Bone marrow (tissue), 2 donors: ENCODE results near the gene PPM1N.

Experiments used
- DNase-seq, 2 donors: peaks; one replicate each; lab custom pipeline; 2025; lab: John Stamatoyannopoulos, UW

The PPM1N gene

DNA sequence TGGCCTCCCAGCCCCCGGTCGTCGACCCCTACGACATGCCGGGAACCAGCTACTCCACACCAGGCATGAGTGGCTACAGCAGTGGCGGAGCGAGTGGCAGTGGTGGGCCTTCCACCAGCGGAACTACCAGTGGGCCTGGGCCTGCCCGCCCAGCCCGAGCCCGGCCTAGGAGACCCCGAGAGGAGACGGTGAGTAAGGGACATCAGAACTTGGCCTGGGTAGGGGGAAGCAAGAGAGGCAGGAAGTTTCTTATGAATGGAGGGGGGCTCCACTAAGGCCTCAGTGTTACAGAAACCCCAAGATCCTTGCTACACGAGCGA lies 27.5 kb upstream of the PPM1N start:
- no peak for DNase-seq

DNA sequence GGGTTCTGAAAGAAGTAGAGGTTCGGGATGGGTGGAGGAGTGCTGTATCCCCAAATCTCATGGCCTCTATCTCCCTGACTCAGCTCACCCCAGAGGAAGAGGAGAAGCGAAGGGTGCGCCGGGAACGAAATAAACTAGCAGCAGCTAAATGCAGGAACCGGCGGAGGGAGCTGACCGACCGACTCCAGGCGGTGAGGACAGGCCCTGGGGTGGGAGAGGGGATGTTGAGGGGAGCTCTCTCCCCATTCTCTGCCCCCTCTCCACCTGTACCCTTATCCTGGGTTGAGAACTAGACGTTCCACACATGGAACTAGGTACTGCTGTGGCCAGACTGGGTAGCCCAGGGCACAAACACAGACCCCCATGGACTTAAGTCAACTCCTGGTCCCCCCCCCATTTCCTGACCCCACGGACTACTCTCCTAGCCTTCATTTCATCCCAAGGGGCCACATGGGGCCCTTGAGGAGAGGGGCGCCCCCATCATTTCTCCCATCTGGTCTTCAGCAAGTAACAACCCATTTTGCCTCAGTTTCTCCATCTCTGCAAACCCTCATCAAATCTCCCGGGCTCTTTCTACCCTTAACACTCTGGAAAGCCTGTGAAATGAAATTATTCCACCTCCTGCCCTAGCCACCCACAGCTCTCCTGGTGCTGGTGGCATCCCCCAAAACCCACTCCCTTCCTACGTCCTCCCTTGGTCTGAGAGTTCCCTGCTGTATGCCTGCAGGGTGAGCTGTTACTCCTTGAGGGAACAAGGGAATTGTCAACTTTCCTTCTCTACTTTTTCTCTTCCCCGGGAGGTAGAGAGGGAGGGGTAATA lies 26.9 kb upstream of the PPM1N start:
- DNase-seq: no peak

- DNase-seq: no peak
Measured at GRCh38 chr19:45471931-45472562, 26.2 kb upstream of the PPM1N start.

DNA sequence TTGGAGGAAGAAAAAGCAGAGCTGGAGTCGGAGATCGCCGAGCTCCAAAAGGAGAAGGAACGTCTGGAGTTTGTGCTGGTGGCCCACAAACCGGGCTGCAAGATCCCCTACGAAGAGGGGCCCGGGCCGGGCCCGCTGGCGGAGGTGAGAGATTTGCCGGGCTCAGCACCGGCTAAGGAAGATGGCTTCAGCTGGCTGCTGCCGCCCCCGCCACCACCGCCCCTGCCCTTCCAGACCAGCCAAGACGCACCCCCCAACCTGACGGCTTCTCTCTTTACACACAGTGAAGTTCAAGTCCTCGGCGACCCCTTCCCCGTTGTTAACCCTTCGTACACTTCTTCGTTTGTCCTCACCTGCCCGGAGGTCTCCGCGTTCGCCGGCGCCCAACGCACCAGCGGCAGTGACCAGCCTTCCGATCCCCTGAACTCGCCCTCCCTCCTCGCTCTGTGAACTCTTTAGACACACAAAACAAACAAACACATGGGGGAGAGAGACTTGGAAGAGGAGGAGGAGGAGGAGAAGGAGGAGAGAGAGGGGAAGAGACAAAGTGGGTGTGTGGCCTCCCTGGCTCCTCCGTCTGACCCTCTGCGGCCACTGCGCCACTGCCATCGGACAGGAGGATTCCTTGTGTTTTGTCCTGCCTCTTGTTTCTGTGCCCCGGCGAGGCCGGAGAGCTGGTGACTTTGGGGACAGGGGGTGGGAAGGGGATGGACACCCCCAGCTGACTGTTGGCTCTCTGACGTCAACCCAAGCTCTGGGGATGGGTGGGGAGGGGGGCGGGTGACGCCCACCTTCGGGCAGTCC lies 25.5 kb upstream of the PPM1N start:
- DNase-seq: no peak

GRCh38 chr19:45473367-45473681 lies 24.9 kb upstream of the PPM1N start:
- DNase-seq: no peak

GRCh38 chr19:45473682-45474605 lies 24.3 kb upstream of the PPM1N start:
- no peak for DNase-seq

DNA sequence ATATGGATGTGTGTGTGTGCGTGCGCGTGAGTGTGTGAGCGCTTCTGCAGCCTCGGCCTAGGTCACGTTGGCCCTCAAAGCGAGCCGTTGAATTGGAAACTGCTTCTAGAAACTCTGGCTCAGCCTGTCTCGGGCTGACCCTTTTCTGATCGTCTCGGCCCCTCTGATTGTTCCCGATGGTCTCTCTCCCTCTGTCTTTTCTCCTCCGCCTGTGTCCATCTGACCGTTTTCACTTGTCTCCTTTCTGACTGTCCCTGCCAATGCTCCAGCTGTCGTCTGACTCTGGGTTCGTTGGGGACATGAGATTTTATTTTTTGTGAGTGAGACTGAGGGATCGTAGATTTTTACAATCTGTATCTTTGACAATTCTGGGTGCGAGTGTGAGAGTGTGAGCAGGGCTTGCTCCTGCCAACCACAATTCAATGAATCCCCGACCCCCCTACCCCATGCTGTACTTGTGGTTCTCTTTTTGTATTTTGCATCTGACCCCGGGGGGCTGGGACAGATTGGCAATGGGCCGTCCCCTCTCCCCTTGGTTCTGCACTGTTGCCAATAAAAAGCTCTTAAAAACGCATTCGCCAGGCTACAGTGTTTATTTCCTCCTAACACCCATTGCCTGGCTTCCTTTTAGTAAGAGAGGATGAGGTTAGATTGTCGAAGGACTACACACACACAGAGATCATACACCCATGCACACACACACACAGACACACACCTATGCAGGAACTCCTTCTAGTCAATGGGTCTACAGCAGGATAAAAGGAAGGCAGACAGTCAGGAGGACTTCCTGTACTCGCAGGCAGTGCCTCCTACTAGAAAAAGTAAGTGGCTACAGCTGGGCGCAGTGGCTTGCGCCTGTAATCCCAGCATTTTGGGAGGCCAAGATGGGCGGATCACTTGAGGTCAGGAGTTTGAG lies 23.4 kb upstream of the PPM1N start:
- no peak for DNase-seq

- no peak for DNase-seq
Measured at GRCh38 chr19:45475537-45476291, 22.5 kb upstream of the PPM1N start.

DNA sequence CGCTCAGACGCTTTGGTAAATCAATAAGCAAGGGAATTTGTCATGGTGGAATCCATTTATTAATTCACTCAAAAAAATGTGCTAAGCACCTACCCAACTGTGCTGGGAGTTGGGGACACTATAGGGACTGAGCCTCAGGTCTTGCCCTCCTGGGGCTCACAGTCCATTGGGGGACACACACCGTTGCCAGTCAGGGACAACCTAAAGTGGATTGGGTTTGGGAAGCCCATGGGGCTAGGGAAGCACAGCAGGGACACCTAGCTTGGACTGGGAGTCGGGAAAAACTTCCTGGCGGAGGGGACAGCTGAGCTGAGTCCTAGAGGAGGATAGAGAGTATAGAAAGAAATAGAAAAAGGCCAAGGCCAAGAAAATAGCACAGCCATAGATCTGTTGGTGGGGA lies 21.9 kb upstream of the PPM1N start:
- DNase-seq: no peak

DNA sequence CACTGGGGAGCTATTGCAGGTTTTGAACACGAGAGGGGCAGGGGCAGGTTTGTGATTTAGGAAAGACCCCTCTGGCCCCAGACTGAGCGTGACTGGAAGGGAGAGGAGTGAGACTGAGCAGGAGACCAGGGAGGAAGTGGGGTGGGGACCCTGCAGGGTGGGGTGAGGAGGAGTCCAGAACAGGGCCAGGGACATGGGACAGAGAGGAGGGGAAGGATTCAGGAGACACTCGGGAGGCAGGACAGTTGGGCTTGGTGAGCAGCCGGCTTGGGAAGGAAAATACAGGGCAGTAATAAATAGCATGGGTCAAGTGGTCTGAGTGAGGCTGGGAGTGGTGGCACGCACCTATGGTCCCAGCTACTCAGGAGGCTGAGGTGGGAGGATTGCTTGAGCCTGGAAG lies 21.1 kb upstream of the PPM1N start:
- DNase-seq: no peak

- no peak for DNase-seq
Measured at GRCh38 chr19:45477713-45478453, 20.4 kb upstream of the PPM1N start.

GRCh38 chr19:45478454-45479238 lies 19.6 kb upstream of the PPM1N start:
- DNase-seq: peak; percentile 68 to 80

DNA sequence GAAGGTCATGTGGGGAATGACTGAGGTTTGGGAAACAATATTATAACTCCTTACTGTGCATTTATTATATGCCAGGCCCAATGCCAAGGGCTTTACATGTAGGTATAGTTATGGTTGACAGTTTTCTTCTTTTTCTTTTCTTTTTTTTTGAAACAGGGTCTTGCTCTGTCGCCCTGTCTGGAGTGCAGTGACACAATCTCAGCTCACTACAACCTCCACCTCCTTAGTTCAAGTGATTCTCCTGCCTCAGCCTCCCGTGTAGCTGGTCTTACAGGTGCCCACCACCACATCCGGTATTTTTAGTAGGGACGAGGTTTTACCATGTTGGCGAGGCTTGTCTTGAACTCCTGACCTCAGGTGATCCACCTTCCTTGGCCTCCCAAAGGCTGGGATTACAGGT lies 15.2 kb upstream of the PPM1N start:
- no peak for DNase-seq

GRCh38 chr19:45484273-45484945 lies 13.8 kb upstream of the PPM1N start:
- DNase-seq: no peak

DNA sequence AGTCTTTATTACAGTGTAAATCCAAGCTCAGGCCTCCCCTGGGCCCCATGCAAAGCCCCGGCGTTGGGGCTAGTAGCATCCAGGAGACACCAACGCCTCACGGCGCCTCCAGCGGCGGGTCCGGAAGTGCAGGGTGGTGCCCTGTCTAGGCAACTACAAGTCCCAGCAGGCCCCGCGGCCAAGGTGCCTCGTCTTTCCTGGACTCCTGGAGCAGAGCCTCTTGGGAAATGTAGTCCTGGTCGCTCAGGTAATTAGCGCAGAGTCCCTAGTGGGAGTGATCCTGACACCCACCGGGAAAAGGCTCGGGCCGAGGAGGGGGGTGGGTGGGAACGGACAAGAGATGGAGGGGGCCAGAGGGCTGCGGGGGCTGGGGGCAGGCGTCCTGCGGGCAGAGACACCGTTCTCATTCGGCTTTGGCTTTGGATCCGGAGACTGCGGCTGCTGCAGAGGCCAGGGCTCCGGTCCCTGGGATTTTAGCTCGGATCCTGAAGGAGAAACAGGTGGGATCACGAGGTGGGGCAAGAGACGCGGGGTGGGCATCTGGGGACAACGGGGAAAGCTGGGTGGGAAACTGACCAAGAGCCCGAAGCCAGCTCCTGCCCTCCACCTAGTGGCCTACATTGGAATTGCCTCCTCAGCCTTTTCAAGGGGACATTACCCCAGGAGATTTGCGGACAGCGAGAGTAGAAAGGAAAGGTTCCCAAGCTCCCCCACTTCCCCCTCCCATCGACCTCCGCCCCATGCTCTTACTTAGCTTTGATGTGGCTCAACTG lies 12.8 kb upstream of the PPM1N start:
- DNase-seq: peak; percentile 92 to 95

- DNase-seq: no peak
Measured at GRCh38 chr19:45488708-45489107, 9.5 kb upstream of the PPM1N start.

DNA sequence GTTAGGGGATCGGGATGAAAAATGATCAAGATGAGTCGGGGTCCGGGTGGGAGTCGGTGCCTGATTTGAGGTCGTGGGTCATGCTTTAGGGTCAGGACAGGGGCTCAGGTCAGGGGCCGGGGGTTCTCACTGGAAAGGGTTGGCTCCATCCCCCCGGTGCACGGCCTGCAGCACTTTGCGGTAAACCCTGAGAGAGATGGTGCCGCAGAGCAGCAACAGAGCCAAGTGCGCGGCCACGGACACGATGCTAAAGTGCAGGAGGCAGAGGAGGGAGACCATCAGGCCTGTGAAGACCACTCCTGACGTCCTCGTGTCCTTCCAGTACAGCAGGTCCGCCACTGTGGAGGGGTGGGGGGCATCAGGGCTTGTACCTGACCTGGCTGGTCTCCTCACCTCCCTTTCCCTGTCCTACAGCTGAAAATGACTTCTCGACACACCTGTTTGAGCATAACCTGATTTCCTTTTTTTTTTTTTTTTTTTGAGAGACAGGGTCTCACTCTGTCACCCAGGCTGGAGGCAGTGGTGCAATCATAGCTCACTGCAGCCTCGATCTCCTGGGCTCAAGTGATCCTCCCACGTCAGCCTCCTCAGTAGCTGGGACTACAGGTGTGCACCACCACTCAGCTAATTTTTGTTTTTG lies 8.9 kb upstream of the PPM1N start:
- no peak for DNase-seq
